NCI-H2227 treated with DMSO at 0.1 percent for 48 hours (cell line): ENCODE measurements around the gene NLRC5.
"Not testable (repeated sequence)": the region's sequence is repeated elsewhere in the genome, so short reads cannot be mapped to it uniquely, and the experiment has no call there.

ENCODE experiments used
- DNase-seq: peaks from one replicate; lab custom pipeline; 2025; lab: John Stamatoyannopoulos, UW

The NLRC5 gene

DNA sequence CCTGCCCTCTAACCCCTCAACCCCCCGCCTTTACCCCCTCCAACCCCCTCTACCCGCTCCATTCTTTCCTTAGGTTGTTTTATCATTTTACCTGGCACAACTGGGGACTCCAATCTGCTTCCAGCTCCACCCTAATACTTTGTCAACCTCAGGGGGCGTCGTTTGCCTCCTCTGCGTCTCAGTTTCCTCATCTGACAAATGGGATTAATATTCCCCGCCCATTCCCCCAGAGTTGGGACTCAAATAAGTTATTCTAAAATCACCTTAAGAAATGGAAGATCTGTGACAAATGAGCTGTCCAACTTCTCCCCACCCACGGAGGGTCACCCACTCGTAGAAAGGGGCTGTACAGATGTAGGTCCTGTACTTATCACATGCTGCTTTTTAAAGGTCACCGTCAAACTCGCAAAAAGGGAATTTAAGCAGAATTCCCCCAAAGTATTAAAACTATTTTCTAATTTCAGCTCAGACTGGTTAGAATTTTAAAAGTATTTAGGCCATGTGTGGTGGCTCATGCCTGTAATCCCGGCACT is 62.4 kb downstream of the NLRC5 start:
- DNase-seq, result no peak

DNA sequence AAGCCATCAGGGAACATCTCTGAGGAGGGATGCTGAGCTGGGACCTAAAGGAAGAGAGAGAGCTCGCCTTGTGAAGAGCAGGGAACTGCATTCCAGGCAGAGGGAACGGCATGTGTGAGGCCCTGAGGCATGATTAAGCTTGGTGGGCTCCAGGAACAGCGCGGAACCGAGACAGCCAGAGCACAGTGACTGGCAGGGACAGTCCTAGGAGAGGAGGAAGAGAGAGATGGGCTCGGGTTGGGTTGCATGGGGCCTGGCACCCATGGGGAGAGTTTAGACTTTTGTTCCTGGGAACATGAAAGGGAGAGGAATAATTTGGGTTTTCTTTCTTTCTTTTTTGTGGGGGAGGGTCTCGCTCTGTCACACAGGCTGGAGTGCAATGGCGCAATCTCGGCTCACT is 63.8 kb downstream of the NLRC5 start:
- DNase-seq, result no peak

GRCh38 chr16:57054338-57054737 is 65.0 kb downstream of the NLRC5 start:
- no peak for DNase-seq

GRCh38 chr16:57054771-57055170 is 65.4 kb downstream of the NLRC5 start:
- DNase-seq, result no peak

DNA sequence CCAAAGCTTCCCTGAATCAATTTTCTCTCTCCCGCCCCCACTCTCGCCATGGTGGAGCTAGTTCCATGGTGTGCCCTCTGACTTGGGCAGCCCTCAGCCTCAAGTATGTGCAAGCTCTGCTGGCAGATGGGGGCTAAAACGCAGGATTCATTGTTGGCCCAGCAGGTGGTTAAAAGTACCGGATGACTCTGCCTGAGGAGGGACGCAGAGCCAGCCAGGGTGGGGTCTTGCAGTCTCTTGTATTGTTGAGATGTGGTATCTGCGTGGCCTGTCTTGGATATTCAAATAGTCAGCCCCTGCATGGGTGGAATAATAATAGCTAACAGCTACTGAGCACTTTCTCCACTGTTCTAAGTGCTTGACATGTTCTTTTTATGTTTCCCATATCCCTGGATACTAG is 66.3 kb downstream of the NLRC5 start:
- DNase-seq, result no peak

GRCh38 chr16:57058291-57058861 is 69.0 kb downstream of the NLRC5 start:
- DNase-seq, result no peak

DNA sequence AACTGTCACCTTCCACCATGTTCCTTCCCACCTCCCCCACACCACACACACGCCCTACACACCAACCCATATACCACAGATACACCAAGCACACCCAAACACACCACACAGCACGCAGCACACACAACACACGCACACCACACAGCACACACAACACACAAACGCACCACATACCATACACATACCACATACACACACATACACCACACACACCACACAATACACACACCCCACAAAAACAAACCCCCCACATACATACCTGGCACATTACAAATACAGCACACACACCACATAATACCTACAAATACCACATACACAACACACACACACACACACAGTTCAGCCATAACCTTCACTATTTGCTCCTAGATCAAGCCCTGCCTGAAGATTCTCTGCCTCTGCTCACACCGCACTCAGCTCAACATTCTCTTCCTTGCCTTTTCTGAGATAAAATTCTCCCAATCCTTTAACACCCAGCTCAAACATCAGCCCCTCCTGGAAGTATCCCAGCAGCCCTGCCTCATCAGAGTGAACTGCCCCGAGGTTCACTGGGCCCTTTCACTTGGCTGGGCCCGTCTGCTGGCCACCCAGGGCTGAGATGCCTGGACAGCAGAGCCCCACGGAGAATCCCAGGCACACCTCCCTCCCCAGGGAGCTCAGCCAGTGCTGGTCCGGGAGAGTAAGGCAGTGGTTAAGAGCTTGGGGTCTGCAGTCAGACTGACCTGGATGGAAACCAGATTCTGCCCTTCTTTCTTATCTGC is 71.1 kb downstream of the NLRC5 start:
- no peak for DNase-seq

DNA sequence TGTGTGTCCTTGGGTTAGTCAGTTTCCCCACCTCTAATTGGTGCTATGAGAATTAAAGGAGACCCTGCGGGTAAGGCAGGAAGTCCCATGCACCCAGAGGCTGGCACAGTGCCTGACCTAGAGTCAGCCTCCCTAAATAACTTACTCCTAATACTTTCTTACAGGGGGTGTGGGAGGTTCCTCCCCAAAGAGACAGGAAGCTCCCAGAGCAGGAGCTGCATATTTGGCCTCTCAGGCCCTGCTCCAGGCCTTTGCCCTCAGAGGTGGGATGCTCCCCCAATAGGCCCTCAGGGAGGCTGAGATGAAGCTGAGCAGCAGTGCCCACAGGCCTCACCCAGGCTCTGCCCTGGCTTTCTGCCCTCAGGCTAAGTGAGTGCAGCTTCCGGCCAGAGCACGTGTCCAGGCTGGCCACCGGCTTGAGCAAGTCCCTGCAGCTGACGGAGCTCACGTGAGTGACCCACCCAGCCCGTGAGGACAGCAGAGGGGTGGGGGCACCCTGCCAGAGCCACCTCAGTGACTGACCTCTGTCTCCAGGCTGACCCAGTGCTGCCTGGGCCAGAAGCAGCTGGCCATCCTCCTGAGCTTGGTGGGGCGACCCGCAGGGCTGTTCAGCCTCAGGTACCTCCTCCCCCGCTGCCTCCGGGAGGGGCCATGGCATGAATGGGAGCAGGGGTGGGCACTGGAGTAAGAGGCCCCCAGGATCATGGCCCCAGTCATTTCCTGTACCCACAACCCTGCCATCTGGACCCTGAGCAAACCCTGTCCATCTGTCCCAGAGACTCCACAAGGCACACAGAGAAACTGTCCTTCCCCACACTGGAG is 71.9 kb downstream of the NLRC5 start:
- DNase-seq, result no peak

DNA sequence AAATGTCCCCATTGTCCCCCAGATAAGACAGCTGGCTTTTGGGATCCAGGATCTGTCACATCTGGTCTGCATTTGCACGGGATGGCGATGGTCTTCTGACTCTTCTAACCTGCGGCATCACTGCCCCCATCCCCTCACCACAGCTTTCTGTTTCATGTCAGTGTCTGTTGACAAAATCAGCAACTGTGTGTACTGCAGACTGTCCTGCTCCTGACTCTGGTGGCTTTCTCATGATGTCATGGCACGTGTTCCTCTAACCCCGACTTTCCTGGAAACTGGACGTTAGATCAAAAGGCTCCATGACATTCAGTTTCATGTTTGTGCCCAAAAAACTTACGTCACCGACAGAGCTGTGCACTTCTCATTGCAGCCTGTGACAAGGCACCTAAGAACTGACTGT is 73.0 kb downstream of the NLRC5 start:
- no peak for DNase-seq

DNA sequence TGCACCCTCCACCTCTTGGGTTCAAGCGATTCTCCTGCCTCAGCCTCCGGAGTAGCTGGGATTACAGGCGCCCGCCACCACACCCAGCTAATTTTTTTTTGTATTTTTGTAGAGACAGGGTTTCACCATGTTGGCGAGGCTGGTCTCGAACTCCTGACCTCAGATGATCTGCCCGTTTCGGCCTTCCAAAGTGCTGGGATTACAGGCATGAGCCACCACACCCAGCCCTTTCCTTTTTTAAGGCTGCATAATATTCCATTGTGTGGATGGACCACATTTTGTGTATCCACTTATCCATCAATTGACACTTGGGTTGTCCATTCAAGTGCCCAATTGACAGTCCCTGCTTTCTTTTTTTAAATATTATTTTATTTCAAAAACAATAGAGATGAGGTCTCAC is 73.8 kb downstream of the NLRC5 start:
- not testable (repeated sequence) for DNase-seq

DNA sequence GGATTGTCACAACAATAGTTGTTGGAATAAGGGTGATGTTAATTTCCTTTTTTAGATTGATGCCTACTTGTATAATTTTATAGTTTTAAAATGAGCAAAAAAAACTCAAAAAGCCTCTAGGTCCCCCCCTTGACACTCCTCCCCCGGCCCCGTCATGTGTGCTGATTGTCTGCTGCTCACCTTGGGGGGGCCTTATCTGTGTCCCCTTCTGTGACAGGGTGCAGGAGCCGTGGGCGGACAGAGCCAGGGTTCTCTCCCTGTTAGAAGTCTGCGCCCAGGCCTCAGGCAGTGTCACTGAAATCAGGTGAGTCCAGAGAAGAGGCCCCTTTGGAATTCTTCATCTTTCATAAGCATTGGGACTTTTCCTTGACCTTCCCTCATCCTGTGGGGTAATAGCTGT is 75.6 kb downstream of the NLRC5 start:
- no peak for DNase-seq

- DNase-seq, result no peak
These were observed 77.3 kb downstream of the NLRC5 start for GRCh38 chr16:57066625-57067024.

DNA sequence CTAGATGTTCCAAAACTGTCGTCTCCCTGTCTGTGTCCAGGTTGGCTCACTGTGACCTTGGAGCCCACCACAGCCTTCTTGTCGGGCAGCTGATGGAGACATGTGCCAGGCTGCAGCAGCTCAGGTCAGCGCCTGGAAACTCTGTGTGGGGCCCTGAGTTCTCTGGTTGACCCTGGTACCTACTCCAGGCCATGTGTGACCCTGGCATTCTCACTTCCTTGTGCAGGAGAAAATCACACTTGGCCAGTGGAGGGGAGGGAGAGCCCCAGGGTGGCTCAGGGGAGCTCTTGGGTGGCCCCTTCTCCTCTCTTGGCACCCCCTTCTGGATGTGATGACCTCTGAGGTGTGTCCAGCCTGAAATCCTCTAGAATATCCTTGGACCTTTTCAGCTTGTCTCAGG is 78.0 kb downstream of the NLRC5 start:
- DNase-seq, result no peak

- DNase-seq, result no peak
These were observed 79.7 kb downstream of the NLRC5 start for GRCh38 chr16:57069053-57069452.

DNA sequence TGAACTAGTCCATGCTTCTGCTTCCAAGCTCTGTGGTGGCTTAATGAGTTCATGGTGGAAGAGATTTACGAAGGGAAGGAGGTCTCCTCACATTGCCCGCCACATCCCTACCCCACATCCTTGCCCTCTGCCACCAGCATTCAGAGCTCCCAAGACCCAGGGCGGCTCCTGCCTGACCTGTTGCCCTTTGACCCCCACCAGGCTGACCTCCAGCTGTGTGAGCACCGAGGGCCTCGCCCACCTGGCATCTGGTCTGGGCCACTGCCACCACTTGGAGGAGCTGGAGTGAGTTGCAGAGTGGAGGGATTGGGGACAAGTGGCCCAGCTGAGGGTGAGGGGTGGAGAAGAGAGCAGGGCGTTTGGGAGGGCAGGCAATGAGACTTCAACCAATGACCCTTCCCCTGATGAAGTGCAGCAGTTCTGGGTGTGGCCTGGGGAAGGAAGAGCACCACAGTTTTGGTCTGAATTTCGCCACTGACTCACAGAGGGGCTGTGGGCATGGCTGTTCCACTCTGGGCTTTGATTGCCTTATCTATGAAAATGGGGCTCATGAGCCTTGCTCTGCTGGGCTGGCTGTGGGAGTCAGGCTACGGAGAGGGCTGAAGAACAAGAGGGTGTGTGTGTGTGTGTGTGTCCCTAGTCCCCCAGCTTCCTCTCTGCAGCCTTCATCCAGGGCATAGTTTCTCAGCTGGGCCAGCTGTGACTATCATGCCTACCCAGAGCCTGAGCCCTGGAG is 80.4 kb downstream of the NLRC5 start:
- DNase-seq, result no peak

- no peak for DNase-seq
These were observed 81.1 kb downstream of the NLRC5 start for GRCh38 chr16:57070424-57070823.

DNA sequence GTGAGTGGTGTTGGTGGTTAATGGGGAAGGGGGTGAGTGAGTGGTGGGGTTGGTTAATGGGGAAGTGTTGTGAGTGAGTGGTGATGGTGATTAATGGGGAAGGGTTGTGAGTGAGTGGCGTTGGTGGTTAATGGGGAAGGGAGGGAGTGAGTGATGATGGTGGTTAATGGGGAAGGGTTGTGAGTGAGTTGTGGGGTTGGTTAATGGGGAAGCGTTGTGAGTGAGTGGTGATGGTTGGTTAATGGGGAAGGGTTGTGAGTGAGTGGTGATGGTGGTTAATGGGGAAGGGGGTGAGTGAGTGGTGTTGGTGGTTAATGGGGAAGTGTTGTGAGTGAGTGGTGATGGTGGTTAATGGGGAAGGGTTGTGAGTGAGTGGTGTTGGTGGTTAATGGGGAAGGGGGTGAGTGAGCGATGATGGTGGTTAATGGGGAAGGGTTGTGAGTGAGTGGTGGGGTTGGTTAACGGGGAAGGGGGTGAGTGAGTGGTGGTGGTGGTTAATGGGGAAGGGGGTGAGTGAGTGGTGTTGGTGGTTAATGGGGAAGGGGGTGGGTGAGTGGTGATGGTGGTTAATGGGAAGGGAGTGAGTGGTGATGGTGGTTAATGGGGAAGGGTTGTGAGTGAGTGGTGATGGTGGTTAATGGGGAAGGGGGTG is 81.8 kb downstream of the NLRC5 start:
- DNase-seq, result not testable (repeated sequence)

DNA sequence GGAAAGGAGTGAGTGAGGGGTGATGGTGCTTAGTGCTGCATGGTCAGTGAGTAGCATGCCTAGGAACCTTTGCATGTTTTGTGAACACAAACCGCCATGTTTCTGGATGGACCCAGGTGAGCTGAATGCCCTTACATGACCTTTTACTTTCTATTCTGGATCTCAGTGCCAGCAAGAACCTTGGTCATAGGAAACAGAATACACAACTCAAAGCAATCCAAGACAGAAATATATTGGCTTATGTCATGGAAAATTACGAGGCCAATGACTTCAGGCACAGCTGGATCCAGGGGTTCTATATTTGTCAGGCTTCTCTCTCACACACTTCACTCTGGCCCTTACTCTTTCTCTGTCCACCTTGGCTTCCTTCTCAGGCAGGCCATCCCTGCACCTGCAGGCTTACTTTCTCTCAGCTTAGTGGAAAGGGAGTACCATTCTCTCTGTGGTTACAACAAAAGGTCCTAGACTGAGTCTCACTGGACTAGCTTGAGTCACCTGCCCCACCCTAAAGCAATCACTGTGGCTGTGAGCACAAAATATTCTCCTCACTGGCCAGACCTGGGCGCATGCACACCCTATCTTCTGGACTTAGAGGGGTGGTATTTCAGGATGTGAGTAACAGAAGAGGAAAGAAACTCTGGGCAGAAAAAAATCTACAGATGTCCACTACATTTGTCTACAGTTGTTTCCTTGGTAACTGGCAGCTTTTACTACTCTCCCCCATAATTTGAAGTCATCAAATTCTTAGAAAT is 82.7 kb downstream of the NLRC5 start:
- DNase-seq, result peak; percentile 12

DNA sequence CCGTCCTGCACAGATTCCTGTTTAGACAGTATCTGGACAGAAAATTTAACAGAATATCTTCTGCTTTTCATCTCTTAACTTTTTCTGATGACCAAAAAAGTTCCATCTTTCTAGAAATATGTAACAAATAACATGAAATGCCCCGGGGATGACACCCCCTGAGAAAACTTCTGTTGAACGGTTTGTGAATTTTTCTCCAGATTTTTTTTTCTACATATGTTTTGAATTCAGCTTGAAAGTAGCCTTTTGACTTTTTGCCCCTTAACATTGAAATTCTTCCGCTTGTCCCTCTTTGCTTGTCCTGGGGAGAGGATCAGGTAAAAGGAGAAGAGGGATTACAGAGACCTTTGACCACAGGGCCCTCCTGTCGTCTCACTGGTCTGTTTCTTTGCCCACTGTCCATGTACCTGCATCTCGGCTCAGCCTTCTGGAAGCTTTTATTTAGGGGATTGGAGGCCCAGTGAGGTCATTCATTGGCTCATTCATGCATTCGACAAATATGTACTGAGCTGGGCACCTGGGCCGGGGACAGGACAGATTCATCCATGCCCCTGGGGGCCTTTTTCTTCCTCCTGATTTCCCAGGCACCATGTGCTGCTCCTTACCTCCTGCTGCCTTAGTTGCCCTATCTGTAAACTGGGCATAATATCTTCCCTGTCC is 83.4 kb downstream of the NLRC5 start:
- DNase-seq, result no peak

DNA sequence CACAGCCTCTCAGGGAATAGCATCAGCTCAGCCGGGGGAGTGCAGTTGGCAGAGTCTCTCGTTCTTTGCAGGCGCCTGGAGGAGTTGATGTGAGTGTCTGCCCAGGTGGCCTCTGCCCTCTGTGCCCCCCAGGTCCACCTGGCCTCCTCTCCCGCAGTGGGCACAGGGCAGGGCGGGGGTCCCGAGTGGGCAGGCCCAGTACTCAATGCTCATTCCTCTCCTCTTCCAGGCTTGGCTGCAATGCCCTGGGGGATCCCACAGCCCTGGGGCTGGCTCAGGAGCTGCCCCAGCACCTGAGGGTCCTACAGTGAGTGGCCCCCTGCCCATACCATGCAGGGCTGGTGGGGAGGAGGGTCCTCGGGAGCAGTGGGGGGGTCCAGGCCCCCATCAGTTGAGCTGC is 88.4 kb downstream of the NLRC5 start:
- no peak for DNase-seq
